IMR-90 (cell line): ENCODE data around the gene CDKN1C. TPM values are rescaled to one million over a fixed set of nuclear protein-coding genes. Genes with fewer than 3 reads are reported as not detected.

Source experiments
- ATAC-seq: fragments of 200-7000 bp; cut with Tn5 transposase; 2 replicates; pipeline ENCODE4 v1.9.1; 2020; ENCODE audit warnings: low read depth, mild to moderate bottlenecking, moderate library complexity
- BruUV-seq: library from RNA; stranded (reverse); fragments of 400-500 nt; replicated peaks from 2 replicates; lab custom pipeline; 2021; lab: Mats Ljungman, UMichigan
- CTCF ChIA-PET: fragments of 300-600 bp; formaldehyde crosslinking; extraction: SDS; loops from one replicate; lab custom pipeline; 2021; ENCODE audit warnings: antibody characterized with exemption; lab: Yijun Ruan, JAX
- POLR2A ChIA-PET: fragments of 300-600 bp; sonication (Branson Sonifier 250); formaldehyde crosslinking; loops from one replicate; lab custom pipeline; 2022; ENCODE audit warnings: antibody characterized with exemption; ENCODE audit not compliant: unreplicated experiment; lab: Charles Lee
- DNase-seq: peaks from one replicate; pipeline ENCODE4 v3.0.0; 2013
- H2AFZ ChIP-seq: replicated peaks from 2 replicates; pipeline ENCODE3; 2013; ENCODE audit warnings: low read length, mild to moderate bottlenecking; ENCODE audit not compliant: poor library complexity
- H2AK5ac ChIP-seq: 2 replicates; pipeline ENCODE4 v1.6.1; 2013; ENCODE audit warnings: low read depth, low read length, inconsistent platforms
- H2AK9ac ChIP-seq: replicated peaks from 2 replicates; pipeline ENCODE3; 2013; ENCODE audit warnings: mild to moderate bottlenecking, low read depth, low read length, moderate library complexity; ENCODE audit not compliant: poor library complexity
- H2BK120ac ChIP-seq: 2 replicates; pipeline ENCODE4 v1.6.1; 2013; ENCODE audit warnings: low read depth, low read length, inconsistent platforms
- H2BK15ac ChIP-seq: 3 replicates; pipeline ENCODE4 v1.6.1; 2013; ENCODE audit warnings: low read depth, low read length, inconsistent platforms
- H2BK20ac ChIP-seq: 2 replicates; pipeline ENCODE4 v1.6.1; 2013; ENCODE audit warnings: low read depth, mild to moderate bottlenecking, inconsistent platforms, low read length, moderate library complexity
- H2BK5ac ChIP-seq: 2 replicates; pipeline ENCODE4 v1.6.1; 2013; ENCODE audit warnings: mild to moderate bottlenecking, low read depth, low read length, inconsistent platforms; ENCODE audit not compliant: poor library complexity, severe bottlenecking
- H3K14ac ChIP-seq: replicated peaks from 2 replicates; pipeline ENCODE4 v1.6.1; 2013; ENCODE audit warnings: low read depth, low read length, inconsistent platforms
- H3K18ac ChIP-seq: 2 replicates; pipeline ENCODE4 v1.6.1; 2013; ENCODE audit warnings: low read depth, low read length, control low read depth
- H3K23ac ChIP-seq: 2 replicates; pipeline ENCODE4 v1.6.1; 2013; ENCODE audit warnings: low read depth, low read length, inconsistent platforms
- H3K27ac ChIP-seq: 2 replicates; pipeline ENCODE4 v1.5.1; 2013; ENCODE audit warnings: mild to moderate bottlenecking, control low read depth, low read length; ENCODE audit not compliant: insufficient read depth
- H3K27me3 ChIP-seq: 2 replicates; pipeline ENCODE4 v1.6.1; 2013; ENCODE audit warnings: low read length; ENCODE audit not compliant: control insufficient read depth, insufficient read depth
- H3K36me3 ChIP-seq: 2 replicates; pipeline ENCODE4 v1.6.1; 2013; ENCODE audit warnings: low read length, mixed read lengths; ENCODE audit not compliant: control insufficient read depth, insufficient read depth
- H3K4ac ChIP-seq: 2 replicates; pipeline ENCODE4 v1.6.1; 2013; ENCODE audit warnings: low read depth, low read length, inconsistent platforms
- H3K4me1 ChIP-seq: 2 replicates; pipeline ENCODE4 v1.6.1; 2013; ENCODE audit warnings: low read length, mixed read lengths; ENCODE audit not compliant: control insufficient read depth, insufficient read depth
- H3K4me2 ChIP-seq: 2 replicates; pipeline ENCODE4 v1.6.1; 2013; ENCODE audit warnings: low read depth, mild to moderate bottlenecking, control low read depth, low read length, moderate library complexity
- H3K4me3 ChIP-seq: 2 replicates; pipeline ENCODE4 v1.5.1; 2013; ENCODE audit warnings: low read depth, mild to moderate bottlenecking, control low read depth, low read length, moderate library complexity; ENCODE audit not compliant: insufficient read depth
- H3K56ac ChIP-seq: 2 replicates; pipeline ENCODE4 v1.6.1; 2013; ENCODE audit warnings: low read length, inconsistent platforms; ENCODE audit not compliant: insufficient read depth; ENCODE audit errors: extremely low read depth
- H3K79me1 ChIP-seq, 2 experiments: 2 replicates each; pipeline ENCODE4 v1.6.1; 2013; ENCODE audit warnings: low read length in 2 of 2, inconsistent platforms in 1 of 2, low read depth in 1 of 2
- H3K9ac ChIP-seq: 2 replicates; pipeline ENCODE4 v1.6.1; 2013; ENCODE audit warnings: low read depth, low read length, control low read depth
- H3K9me1 ChIP-seq: 2 replicates; pipeline ENCODE4 v1.6.1; 2013; ENCODE audit warnings: low read length, inconsistent platforms; ENCODE audit not compliant: insufficient read depth
- H3K9me3 ChIP-seq: 2 replicates; pipeline ENCODE4 v1.6.1; 2013; ENCODE audit warnings: low read length; ENCODE audit not compliant: control insufficient read depth, insufficient read depth
- H4K20me1 ChIP-seq: 2 replicates; pipeline ENCODE4 v1.6.1; 2013; ENCODE audit warnings: low read length, inconsistent platforms; ENCODE audit not compliant: insufficient read depth
- H4K5ac ChIP-seq: 2 replicates; pipeline ENCODE4 v1.6.1; 2013; ENCODE audit warnings: mild to moderate bottlenecking, low read depth, low read length, control low read depth
- H4K8ac ChIP-seq, 2 experiments: 2 replicates each; pipeline ENCODE4 v1.6.1; 2013; ENCODE audit warnings: low read depth in 2 of 2, low read length in 2 of 2, control low read depth in 1 of 2, inconsistent platforms in 1 of 2
- H4K91ac ChIP-seq: 2 replicates; pipeline ENCODE4 v1.6.1; 2013; ENCODE audit warnings: low read depth, low read length, inconsistent platforms; ENCODE audit not compliant: insufficient read depth
- BHLHE40 ChIP-seq: fragments of 150-350 bp; IDR thresholded peaks from 2 replicates; pipeline ENCODE4 v1.6.1; 2016; ENCODE audit warnings: mild to moderate bottlenecking, low read depth, low read length
- CEBPB ChIP-seq: IDR thresholded peaks from 2 replicates; pipeline ENCODE4 v1.6.1; 2012; ENCODE audit warnings: low read depth, low read length, improper control_type of control experiment
- CHD1 ChIP-seq: IDR thresholded peaks from 2 replicates; pipeline ENCODE4 v1.6.1; 2012; ENCODE audit warnings: low read depth, low read length, improper control_type of control experiment
- FOS ChIP-seq: fragments of 150-350 bp; IDR thresholded peaks from 2 replicates; pipeline ENCODE4 v1.6.1; 2016; ENCODE audit warnings: low read depth, low read length
- MAZ ChIP-seq: IDR thresholded peaks from 2 replicates; pipeline ENCODE4 v1.6.1; 2012; ENCODE audit warnings: low read depth, mild to moderate bottlenecking, low read length, improper control_type of control experiment, moderate library complexity, borderline replicate concordance
- RCOR1 ChIP-seq: IDR thresholded peaks from 2 replicates; pipeline ENCODE4 v1.6.1; 2012; ENCODE audit warnings: mild to moderate bottlenecking, low read length, improper control_type of control experiment; ENCODE audit not compliant: insufficient replicate concordance
- RFX5 ChIP-seq: IDR thresholded peaks from 2 replicates; pipeline ENCODE4 v1.8.0; 2012; ENCODE audit warnings: low read depth, mild to moderate bottlenecking, low read length, moderate library complexity
- WGBS, 2 experiments: methylation state at CpG; one replicate each; pipeline versions ENCODE4 v1.1.5 to v1.1.7; 2013; ENCODE audit warnings: missing lambda C conversion rate in 2 of 2; ENCODE audit not compliant: insufficient read length in 1 of 2; ENCODE audit errors: extremely low coverage in 2 of 2; 5-methylcytosine and 5-hydroxymethylcytosine counted together
- dilution Hi-C: fragments of 300-500 bp; cut with HindIII; formaldehyde crosslinking; loops from one replicate; pipeline ENCODE4 v1.14.3; 2018; ENCODE audit warnings: low sequenced_read_pairs; ENCODE audit not compliant: unreplicated experiment
- in situ Hi-C: fragments of 300-500 bp; cut with MboI; formaldehyde crosslinking; loops from 3 replicates; pipeline ENCODE4 v1.14.3; 2019; ENCODE audit warnings: low sequenced_read_pairs, inconsistent platforms, mixed read lengths
- intact Hi-C: fragments of 100-400 bp; cut with micrococcal nuclease; formaldehyde crosslinking; loops from 2 replicates; pipeline ENCODE4 v1.10.0; 2022
- polyA plus RNA-seq, 3 experiments: library from polyadenylated mRNA; depleted of rRNA; stranded (reverse); fragments of >200 nt; gene quantifications; 2 replicates each; pipeline ENCODE4 v1.2.3, GENCODE V29; 2012; ENCODE audit warnings: low replicate concordance in 1 of 3
- total RNA-seq: library from RNA; depleted of rRNA; stranded (reverse); fragments of >200 nt; gene quantifications from 2 replicates; pipeline ENCODE4 v1.2.3, GENCODE V29; 2012
- TF ChIP-seq, protein P1 (sequence below): fragments of 150-350 bp; IDR thresholded peaks from 2 replicates; pipeline ENCODE4 v1.6.1; 2016; ENCODE audit warnings: low read depth, mild to moderate bottlenecking, low read length, moderate library complexity, borderline replicate concordance
- TF ChIP-seq, protein P2 (sequence below): conservative IDR thresholded peaks from 2 replicates; pipeline ENCODE4 v1.5.1; 2012; ENCODE audit warnings: mild to moderate bottlenecking, low read depth, low read length, improper control_type of control experiment

CDKN1C gene
- total and polyA plus RNA-seq, 2 of the 4 experiments (the other 2 are of a cell fraction), result 1.6 to 3.0 TPM

GRCh38 chr11:2867722-2868505 lies 17.7 kb downstream of the CDKN1C start:
- Histone ChIP-seq H3K18ac (no peak overlapping the region), H2BK15ac (no peak overlapping the region), H4K20me1 (no peaks in the 10 kb centered on the region), H4K91ac (no peak overlapping the region), H2AFZ (no peak overlapping the region), H3K4me3 (no peak overlapping the region), H2BK5ac (no peak overlapping the region), H3K23ac (no peak overlapping the region), H3K4ac (no peak overlapping the region), H3K4me1 (peaks cover 2% of the 10 kb centered on the region; the same call in 1 of the 2 replicates), H3K9ac (no peak overlapping the region), H3K27me3 (peaks cover 74% of the 10 kb centered on the region), H3K56ac (no peak overlapping the region), H3K27ac (no peak overlapping the region), H3K9me3 (peaks cover 11% of the 10 kb centered on the region), H2BK120ac (no peak overlapping the region), H3K36me3 (no peaks in the 10 kb centered on the region), H2AK9ac (no peak overlapping the region), H3K4me2 (no peak overlapping the region), H3K79me1 (no peaks in the 10 kb centered on the region), H3K14ac (no peak overlapping the region), H2BK20ac (no peak overlapping the region), H2AK5ac (no peak overlapping the region), H4K8ac (no peak overlapping the region), H3K9me1 (no peaks in the 10 kb centered on the region), H4K5ac (no peak overlapping the region)
- 56% methylated on average over 4 of the region's 25 CpGs; no CpG with 5 or more reads in 1 of the 2 experiments for WGBS, 2 experiments
- DNase-seq, result no peak
- CTCF ChIA-PET, result no interaction called here
- in situ Hi-C loops (no loop called here), dilution Hi-C loops (no loop called here), intact Hi-C loops (no loop called here)
- no peak for ATAC-seq
- no peak for TF ChIP-seq RFX5
- TF ChIP-seq BHLHE40, result no peak
- TF ChIP-seq FOS, result no peak
- no peak for TF ChIP-seq RCOR1
- TF ChIP-seq, protein P1, sequence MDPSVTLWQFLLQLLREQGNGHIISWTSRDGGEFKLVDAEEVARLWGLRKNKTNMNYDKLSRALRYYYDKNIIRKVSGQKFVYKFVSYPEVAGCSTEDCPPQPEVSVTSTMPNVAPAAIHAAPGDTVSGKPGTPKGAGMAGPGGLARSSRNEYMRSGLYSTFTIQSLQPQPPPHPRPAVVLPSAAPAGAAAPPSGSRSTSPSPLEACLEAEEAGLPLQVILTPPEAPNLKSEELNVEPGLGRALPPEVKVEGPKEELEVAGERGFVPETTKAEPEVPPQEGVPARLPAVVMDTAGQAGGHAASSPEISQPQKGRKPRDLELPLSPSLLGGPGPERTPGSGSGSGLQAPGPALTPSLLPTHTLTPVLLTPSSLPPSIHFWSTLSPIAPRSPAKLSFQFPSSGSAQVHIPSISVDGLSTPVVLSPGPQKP, result no peak
- TF ChIP-seq CHD1, result no peak
- no peak for TF ChIP-seq MAZ
- no peak for TF ChIP-seq CEBPB
- TF ChIP-seq, protein P2, sequence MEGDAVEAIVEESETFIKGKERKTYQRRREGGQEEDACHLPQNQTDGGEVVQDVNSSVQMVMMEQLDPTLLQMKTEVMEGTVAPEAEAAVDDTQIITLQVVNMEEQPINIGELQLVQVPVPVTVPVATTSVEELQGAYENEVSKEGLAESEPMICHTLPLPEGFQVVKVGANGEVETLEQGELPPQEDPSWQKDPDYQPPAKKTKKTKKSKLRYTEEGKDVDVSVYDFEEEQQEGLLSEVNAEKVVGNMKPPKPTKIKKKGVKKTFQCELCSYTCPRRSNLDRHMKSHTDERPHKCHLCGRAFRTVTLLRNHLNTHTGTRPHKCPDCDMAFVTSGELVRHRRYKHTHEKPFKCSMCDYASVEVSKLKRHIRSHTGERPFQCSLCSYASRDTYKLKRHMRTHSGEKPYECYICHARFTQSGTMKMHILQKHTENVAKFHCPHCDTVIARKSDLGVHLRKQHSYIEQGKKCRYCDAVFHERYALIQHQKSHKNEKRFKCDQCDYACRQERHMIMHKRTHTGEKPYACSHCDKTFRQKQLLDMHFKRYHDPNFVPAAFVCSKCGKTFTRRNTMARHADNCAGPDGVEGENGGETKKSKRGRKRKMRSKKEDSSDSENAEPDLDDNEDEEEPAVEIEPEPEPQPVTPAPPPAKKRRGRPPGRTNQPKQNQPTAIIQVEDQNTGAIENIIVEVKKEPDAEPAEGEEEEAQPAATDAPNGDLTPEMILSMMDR, result no peak
- POLR2A ChIA-PET, result no interaction called here
- BruUV-seq, result no TSS peak
